ENCODE measurements around the gene ITGB5. TPM values are rescaled to one million over a fixed set of nuclear protein-coding genes. Genes with fewer than 3 reads are reported as not detected.

The ITGB5 gene
- total RNA-seq, 2 donors from 2014 or later, result 262 to 329 TPM

- Mint-ChIP-seq H3K9me3 (no peaks in the 10 kb centered on the region), H3K27ac (no peak overlapping the region), H3K36me3 (ENCODE audit: low read depth) (no peaks in the 10 kb centered on the region), H3K4me3 (no peak overlapping the region), H3K27me3 (ENCODE audit: insufficient read depth) (no peaks in the 10 kb centered on the region), H3K4me1 (peaks cover 23% of the 10 kb centered on the region)
- H3K9me3 ChIP-seq (ENCODE audit: control insufficient read depth, low read length), result no peaks in the 10 kb centered on the region
- H3K4me3 ChIP-seq (ENCODE audit: low read length), result no peak overlapping the region
- no peak overlapping the region for H3K27ac ChIP-seq (ENCODE audit: low read depth, low read length)
- H3K27me3 ChIP-seq (ENCODE audit: control insufficient read depth, insufficient read depth, low read length, poor library complexity, severe bottlenecking), result no peaks in the 10 kb centered on the region
- WGBS, 2 experiments (ENCODE audit: insufficient coverage in 1 of 2, insufficient read length in 1 of 2), result 93 to 96% methylated on average over 2 to 6 of the region's 6 CpGs
- H3K4me1 ChIP-seq (ENCODE audit: control insufficient read depth, insufficient read depth, low read length), result no peaks in the 10 kb centered on the region
- DNase-seq, result no peak
- H3K9ac ChIP-seq (ENCODE audit: extremely low read depth, low read length, poor library complexity, severe bottlenecking), result no peak overlapping the region
- TF ChIP-seq CTCF (conservative IDR thresholded peaks at IDR 0.05), result no peak
- H3K36me3 ChIP-seq (ENCODE audit: control insufficient read depth, insufficient read depth, low read length), result no peaks in the 10 kb centered on the region
These were observed 17.8 kb upstream of the ITGB5 start for GRCh38 chr3:124904835-124905492.

GRCh38 chr3:124903896-124904834 lies 17.0 kb upstream of the ITGB5 start:
- H3K9me3 Mint-ChIP-seq, result no peaks in the 10 kb centered on the region
- no peaks in the 10 kb centered on the region for H3K27me3 ChIP-seq (ENCODE audit: control insufficient read depth, insufficient read depth, low read length, poor library complexity, severe bottlenecking)
- no peak overlapping the region for H3K4me3 Mint-ChIP-seq
- TF ChIP-seq CTCF (conservative IDR thresholded peaks at IDR 0.05), result no peak
- no peaks in the 10 kb centered on the region for H3K27me3 Mint-ChIP-seq (ENCODE audit: insufficient read depth)
- H3K9me3 ChIP-seq (ENCODE audit: control insufficient read depth, low read length), result no peaks in the 10 kb centered on the region
- H3K36me3 Mint-ChIP-seq (ENCODE audit: low read depth), result no peaks in the 10 kb centered on the region
- H3K4me1 Mint-ChIP-seq, result peaks cover 22% of the 10 kb centered on the region
- DNase-seq, result no peak
- H3K4me1 ChIP-seq (ENCODE audit: control insufficient read depth, insufficient read depth, low read length), result no peaks in the 10 kb centered on the region
- H3K27ac Mint-ChIP-seq, result no peak overlapping the region
- H3K36me3 ChIP-seq (ENCODE audit: control insufficient read depth, insufficient read depth, low read length), result no peaks in the 10 kb centered on the region
- no peak overlapping the region for H3K4me3 ChIP-seq (ENCODE audit: low read length)
- no peak overlapping the region for H3K9ac ChIP-seq (ENCODE audit: extremely low read depth, low read length, poor library complexity, severe bottlenecking)
- 93 to 100% methylated on average over 1 of the region's 1 CpG for WGBS, 2 experiments (ENCODE audit: insufficient coverage in 1 of 2, insufficient read length in 1 of 2)
- no peak overlapping the region for H3K27ac ChIP-seq (ENCODE audit: low read depth, low read length)

DNA sequence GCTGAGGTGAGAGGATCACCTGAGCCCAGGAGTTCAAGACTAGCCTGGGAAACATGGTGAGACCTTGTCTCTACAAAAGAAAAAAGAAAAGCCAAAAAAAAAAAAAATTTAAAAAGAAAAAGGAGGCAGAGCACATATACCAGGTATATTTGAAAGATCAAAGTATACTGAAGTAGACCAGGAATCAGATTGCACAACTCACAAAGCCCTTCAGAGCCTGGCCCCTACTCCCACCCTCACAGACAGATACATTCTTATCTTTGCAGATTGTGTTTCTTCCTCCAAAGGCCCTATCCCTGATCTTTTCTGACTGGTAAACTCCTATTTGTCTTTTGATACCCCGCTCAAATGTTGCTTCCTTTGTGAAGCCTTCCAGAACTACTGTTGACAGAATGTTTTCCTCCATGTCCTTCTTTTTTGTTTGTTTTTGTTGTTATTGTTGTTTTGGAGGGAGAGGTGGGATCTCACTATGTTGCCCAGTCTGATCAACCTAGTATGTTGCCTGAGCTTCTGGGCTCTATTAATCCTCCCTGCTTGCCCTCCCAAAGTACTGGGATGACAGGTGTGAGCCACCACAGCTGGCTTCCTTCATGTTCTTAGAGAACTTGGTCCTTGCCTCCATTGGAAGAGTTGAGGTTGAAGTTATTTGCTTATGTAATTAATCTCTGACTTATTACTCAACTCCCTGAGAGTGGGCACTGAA lies 9.8 kb upstream of the ITGB5 start:
- H3K27ac Mint-ChIP-seq, result no peak overlapping the region
- Histone ChIP-seq H3K36me3 (ENCODE audit: control insufficient read depth, insufficient read depth, low read length) (no peaks in the 10 kb centered on the region), H3K9ac (ENCODE audit: extremely low read depth, low read length, poor library complexity, severe bottlenecking) (no peak overlapping the region), H3K27ac (ENCODE audit: low read depth, low read length) (no peak overlapping the region), H3K4me3 (ENCODE audit: low read length) (no peak overlapping the region), H3K4me1 (ENCODE audit: control insufficient read depth, insufficient read depth, low read length) (no peaks in the 10 kb centered on the region), H3K27me3 (ENCODE audit: control insufficient read depth, insufficient read depth, low read length, poor library complexity, severe bottlenecking) (no peaks in the 10 kb centered on the region), H3K9me3 (ENCODE audit: control insufficient read depth, low read length) (no peaks in the 10 kb centered on the region)
- no peak overlapping the region for H3K4me3 Mint-ChIP-seq
- peaks cover 5% of the 10 kb centered on the region for H3K36me3 Mint-ChIP-seq (ENCODE audit: low read depth)
- WGBS, 2 experiments (ENCODE audit: insufficient coverage in 1 of 2, insufficient read length in 1 of 2), result 93% methylated on average over 1 of the region's 1 CpG; no CpG with 5 or more reads in 1 of the 2 experiments
- no peaks in the 10 kb centered on the region for H3K27me3 Mint-ChIP-seq (ENCODE audit: insufficient read depth)
- peaks cover 6% of the 10 kb centered on the region for H3K4me1 Mint-ChIP-seq
- TF ChIP-seq CTCF (conservative IDR thresholded peaks at IDR 0.05), result no peak
- H3K9me3 Mint-ChIP-seq, result no peaks in the 10 kb centered on the region
- no peak for DNase-seq

Data from endodermal cell (in vitro differentiated cells).